ENCODE results near the gene HEG1. TPM values are rescaled to one million over a fixed set of nuclear protein-coding genes. Genes with fewer than 3 reads are reported as not detected.

Gene HEG1
- total RNA-seq, 1 donor from 2014 or later: 69.6 TPM

- TF ChIP-seq, protein P1, sequence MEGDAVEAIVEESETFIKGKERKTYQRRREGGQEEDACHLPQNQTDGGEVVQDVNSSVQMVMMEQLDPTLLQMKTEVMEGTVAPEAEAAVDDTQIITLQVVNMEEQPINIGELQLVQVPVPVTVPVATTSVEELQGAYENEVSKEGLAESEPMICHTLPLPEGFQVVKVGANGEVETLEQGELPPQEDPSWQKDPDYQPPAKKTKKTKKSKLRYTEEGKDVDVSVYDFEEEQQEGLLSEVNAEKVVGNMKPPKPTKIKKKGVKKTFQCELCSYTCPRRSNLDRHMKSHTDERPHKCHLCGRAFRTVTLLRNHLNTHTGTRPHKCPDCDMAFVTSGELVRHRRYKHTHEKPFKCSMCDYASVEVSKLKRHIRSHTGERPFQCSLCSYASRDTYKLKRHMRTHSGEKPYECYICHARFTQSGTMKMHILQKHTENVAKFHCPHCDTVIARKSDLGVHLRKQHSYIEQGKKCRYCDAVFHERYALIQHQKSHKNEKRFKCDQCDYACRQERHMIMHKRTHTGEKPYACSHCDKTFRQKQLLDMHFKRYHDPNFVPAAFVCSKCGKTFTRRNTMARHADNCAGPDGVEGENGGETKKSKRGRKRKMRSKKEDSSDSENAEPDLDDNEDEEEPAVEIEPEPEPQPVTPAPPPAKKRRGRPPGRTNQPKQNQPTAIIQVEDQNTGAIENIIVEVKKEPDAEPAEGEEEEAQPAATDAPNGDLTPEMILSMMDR (IDR thresholded peaks at IDR 0.05): peak; percentile 93
- Mint-ChIP-seq H3K27ac (ENCODE audit: unreplicated experiment) (no peak overlapping the region), H3K9me3 (ENCODE audit: low read depth) (no peaks in the 10 kb centered on the region), H3K36me3 (ENCODE audit: low read depth) (no peaks in the 10 kb centered on the region), H3K4me1 (ENCODE audit: low read depth) (no peaks in the 10 kb centered on the region), H3K27me3 (ENCODE audit: low read depth) (no peaks in the 10 kb centered on the region), H3K4me3 (ENCODE audit: unreplicated experiment) (no peak overlapping the region)
- DNase-seq (ENCODE audit: low spot score): no peak
Observed at GRCh38 chr3:124928333-124929202, 127.2 kb downstream of the HEG1 start.

- Mint-ChIP-seq H3K4me3 (ENCODE audit: unreplicated experiment) (no peak overlapping the region), H3K27me3 (ENCODE audit: low read depth) (no peaks in the 10 kb centered on the region), H3K27ac (ENCODE audit: unreplicated experiment) (peak overlapping the region; percentile 24), H3K4me1 (ENCODE audit: low read depth) (no peaks in the 10 kb centered on the region), H3K36me3 (ENCODE audit: low read depth) (no peaks in the 10 kb centered on the region), H3K9me3 (ENCODE audit: low read depth) (no peaks in the 10 kb centered on the region)
- TF ChIP-seq, protein P1 (IDR thresholded peaks at IDR 0.05): no peak
- DNase-seq (ENCODE audit: low spot score): no peak
Observed at GRCh38 chr3:124927574-124928045, 128.2 kb downstream of the HEG1 start.

GRCh38 chr3:124926426-124927101 is 129.2 kb downstream of the HEG1 start:
- TF ChIP-seq, protein P1 (IDR thresholded peaks at IDR 0.05): no peak
- Mint-ChIP-seq H3K27ac (ENCODE audit: unreplicated experiment) (no peak overlapping the region), H3K27me3 (ENCODE audit: low read depth) (no peaks in the 10 kb centered on the region), H3K4me3 (ENCODE audit: unreplicated experiment) (no peak overlapping the region), H3K9me3 (ENCODE audit: low read depth) (no peaks in the 10 kb centered on the region), H3K36me3 (ENCODE audit: low read depth) (no peaks in the 10 kb centered on the region), H3K4me1 (ENCODE audit: low read depth) (no peaks in the 10 kb centered on the region)
- DNase-seq (ENCODE audit: low spot score): no peak

- Mint-ChIP-seq H3K9me3 (ENCODE audit: low read depth) (no peaks in the 10 kb centered on the region), H3K36me3 (ENCODE audit: low read depth) (no peaks in the 10 kb centered on the region), H3K4me1 (ENCODE audit: low read depth) (no peaks in the 10 kb centered on the region), H3K27me3 (ENCODE audit: low read depth) (no peaks in the 10 kb centered on the region), H3K4me3 (ENCODE audit: unreplicated experiment) (no peak overlapping the region), H3K27ac (ENCODE audit: unreplicated experiment) (no peak overlapping the region)
- DNase-seq (ENCODE audit: low spot score): no peak
- TF ChIP-seq, protein P1 (IDR thresholded peaks at IDR 0.05): no peak
Observed at GRCh38 chr3:124924741-124925140, 131.1 kb downstream of the HEG1 start.

GRCh38 chr3:124923833-124924232 is 132.0 kb downstream of the HEG1 start:
- Mint-ChIP-seq H3K9me3 (ENCODE audit: low read depth) (no peaks in the 10 kb centered on the region), H3K27me3 (ENCODE audit: low read depth) (no peaks in the 10 kb centered on the region), H3K36me3 (ENCODE audit: low read depth) (no peaks in the 10 kb centered on the region), H3K4me1 (ENCODE audit: low read depth) (no peaks in the 10 kb centered on the region), H3K27ac (ENCODE audit: unreplicated experiment) (no peak overlapping the region), H3K4me3 (ENCODE audit: unreplicated experiment) (no peak overlapping the region)
- no peak for DNase-seq (ENCODE audit: low spot score)
- TF ChIP-seq, protein P1 (IDR thresholded peaks at IDR 0.05): no peak
